HG02973 (cell line): Measurements from ENCODE around the gene CIAO3.
A peak's percentile ranks its signal among the peaks of the same experiment; 100 is the strongest.
"Not testable (repeated sequence)": the region's sequence is repeated elsewhere in the genome, so short reads cannot be mapped to it uniquely, and the experiment has no call there.

Experiments used
- ATAC-seq: cut with Tn5 transposase; IDR thresholded peaks from one replicate; pipeline ENCODE4 v1.9.1; 2021; ENCODE audit warnings: moderate library complexity; ENCODE audit not compliant: unreplicated experiment

Gene CIAO3

DNA sequence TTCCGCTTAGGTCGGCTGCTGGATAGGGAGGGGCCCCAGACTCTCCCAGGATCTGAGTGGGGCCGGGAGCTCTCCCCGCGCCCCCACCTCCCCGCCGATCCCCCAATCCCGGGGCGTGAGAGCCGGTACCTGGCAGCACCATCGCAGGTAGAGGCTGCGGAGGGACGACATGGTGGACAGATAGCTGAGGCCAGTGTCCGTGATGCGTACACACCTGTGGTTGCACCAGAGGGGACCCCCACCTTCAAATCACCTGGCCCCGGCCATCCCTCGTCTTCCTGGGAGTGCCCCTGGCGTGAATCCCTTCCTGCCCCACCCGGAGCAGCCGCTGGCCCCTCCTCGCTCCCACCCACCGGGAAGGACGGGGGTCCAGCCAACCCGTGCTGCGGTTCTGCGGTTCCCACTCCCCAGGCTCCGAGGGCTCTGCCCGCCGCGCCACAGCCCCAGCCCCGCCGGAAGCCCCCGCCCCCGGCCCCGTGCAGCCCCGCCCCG lies 45.9 kb downstream of the CIAO3 start:
- ATAC-seq, result no peak

DNA sequence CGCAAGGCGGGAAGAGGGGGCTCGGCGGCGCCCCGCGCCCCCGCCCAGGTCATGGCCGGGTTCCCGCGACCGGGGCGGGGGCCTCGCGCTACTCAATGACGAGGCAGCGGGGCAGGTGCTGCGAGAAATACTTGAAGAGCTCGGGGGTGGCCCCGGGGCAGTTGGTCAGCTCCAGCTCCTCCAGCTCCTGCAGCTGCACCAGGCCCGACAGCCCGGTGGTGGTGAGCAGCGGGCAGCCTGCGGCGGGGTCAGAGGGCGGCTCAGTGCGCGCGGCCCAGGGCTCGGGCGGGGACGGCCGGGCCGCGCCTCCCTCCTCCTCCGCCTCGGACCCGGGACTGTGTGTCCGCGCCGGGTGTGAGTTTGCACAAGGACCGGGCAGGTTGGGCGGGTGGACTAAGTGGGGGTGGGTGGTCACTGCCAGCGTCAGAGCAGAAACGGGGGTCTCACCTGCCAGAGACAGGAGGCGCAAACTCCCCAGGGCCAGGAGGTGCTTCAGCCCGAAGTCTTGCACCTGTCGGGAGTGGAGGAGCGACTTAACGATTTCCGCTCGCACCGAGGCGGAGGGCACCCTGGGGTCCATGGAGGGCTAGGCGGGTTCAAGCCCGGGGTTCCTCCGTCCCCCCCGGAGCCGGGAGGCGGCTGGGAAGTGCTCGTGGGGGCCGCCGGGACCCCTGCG lies 46.5 kb downstream of the CIAO3 start:
- no peak for ATAC-seq

DNA sequence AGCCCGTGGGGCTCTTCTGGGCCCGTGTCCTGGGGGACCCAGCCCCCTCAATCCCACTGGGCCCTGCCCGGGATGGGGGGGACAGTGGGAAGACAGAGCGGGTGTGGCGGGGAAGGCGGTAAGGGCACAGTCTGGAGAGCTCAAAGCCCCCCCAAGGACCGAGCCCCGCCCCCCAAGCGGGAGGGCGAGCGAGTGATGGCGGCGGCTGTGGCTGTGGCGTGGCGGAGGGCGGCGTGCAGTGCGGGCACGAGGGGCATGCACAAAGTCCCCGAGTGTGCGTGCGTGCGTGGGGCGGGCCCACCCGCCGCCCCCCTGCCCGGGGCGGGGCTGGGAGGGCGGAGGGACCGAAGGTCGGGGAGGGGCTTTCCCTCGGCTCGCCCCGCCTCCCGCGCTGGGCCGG lies 47.0 kb downstream of the CIAO3 start:
- no peak for ATAC-seq

DNA sequence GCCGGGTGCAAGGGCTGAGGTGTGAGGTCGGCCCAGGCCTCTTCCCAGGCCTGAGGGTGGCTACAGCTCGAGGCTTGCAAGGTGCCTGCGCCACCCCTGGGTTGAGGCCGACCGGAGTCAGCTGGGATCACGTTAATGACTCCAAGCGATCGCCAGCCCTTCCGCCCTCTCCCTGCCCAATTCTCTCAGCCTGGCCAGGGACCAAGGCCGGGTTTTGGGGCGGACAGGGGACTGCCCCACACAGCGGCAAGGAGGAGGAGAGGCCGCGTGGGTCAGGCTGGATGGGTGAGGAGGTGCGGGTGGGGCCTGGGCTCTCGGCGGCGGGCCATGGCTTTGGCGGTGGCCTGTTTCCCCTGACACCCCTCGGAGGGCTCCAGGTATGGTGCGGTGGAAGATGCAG lies 47.4 kb downstream of the CIAO3 start:
- ATAC-seq, result no peak

DNA sequence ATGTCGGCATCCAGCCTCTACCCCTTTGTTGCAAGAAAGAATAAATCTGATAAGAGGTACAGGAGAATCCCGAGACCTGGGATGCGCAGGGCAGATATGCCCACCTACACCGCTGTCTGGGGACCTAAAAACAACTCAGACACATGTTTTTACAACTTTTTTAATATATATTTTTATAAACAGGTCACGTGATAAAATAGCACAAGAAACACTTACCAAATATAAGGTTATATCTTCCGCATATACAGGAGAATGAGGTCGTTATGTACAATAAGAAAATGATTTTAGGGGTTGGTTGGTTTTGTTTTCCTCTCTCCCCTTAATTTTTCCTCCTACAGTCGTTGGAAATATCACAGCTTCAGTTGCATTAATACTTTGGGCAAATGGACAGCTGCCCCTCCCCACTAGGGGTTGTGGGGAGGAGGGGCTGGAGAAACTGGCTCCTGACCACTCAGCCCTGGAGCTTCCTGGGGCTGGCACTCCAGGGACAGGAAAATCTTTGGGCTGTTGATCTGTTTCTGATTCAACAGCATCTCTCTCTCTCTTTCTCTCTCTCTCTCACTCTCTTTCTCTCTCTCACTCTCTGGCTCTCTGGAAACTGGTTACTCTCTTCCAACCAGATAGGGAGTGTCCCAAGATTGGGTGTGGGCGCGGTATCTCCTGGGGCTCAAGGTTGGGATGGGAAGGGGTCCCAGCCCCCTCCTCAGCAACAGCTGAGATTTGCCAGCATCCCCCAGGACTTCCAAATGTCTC lies 48.3 kb downstream of the CIAO3 start:
- no peak for ATAC-seq

DNA sequence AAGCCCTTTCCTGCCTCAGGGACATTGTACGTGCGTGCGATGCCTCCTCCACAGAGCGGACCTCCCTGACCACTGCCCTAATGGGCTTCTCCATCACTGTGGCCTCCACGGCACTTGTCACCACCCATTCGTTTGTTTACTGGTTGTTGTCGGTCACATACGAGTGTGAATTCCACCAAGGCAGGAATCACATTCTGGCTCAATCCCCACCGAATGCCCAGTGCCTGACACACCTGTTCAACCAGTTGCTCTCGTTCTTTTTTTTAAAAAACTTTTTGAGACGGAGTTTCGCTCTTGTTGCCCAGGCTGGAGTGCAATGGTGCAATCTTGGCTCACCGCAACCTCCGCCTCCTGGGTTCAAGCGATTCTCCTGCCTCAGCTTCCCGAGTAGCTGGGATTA lies 49.6 kb downstream of the CIAO3 start:
- not testable (repeated sequence) for ATAC-seq

DNA sequence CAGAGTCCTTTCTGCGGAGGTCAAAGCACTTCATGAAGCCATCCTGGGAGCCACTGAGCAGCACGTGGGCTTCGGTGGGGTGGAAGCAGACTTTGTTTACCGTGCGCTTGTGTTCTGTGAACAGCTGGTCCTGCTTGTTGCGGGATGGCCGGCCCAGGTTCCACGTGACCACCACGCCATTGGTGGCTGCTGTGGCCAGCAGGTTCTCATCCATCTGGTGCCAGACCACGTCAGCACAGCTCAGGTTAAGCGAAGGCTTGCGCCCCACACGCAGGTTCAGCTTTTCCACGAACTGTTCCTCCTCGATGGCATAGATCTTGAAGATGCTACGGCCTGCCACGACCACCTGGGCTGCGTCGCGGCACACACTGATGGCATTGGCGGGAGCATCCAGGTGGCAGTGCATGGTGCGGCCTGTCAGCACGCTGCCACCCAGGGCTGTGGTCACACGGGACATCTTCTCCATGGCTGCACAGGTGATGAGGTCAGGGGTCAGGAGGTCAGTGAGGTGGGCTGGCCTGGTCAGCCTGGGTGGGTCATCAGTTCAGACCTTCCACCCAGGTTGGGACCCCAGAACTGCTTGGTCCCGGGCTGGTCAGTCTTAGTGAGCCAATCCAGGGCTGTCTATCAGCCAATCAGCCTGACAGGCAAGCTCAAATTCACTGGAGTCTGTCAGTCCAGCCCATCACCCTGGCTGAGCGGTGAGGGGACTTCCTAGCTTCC lies 51.5 kb downstream of the CIAO3 start:
- no peak for ATAC-seq

DNA sequence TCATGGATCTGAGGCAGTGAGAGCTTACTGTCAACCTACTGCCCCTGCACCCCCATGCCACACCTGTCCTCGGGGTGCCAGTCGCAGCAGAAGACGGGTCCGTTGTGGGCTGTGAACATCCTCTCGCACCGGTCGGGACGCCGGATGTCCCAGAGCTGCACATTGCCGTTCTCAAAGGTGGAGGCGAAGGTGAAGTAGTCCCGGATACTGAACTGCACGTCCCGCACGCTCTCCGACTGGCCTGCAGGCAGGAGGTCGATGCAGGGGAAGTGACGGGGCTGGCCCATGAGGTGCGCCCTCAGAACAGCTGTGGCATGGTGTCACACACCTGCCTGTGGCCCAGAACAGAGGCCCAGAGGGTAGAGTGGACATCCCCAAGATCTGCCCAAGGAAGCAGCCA lies 53.3 kb downstream of the CIAO3 start:
- no peak for ATAC-seq

DNA sequence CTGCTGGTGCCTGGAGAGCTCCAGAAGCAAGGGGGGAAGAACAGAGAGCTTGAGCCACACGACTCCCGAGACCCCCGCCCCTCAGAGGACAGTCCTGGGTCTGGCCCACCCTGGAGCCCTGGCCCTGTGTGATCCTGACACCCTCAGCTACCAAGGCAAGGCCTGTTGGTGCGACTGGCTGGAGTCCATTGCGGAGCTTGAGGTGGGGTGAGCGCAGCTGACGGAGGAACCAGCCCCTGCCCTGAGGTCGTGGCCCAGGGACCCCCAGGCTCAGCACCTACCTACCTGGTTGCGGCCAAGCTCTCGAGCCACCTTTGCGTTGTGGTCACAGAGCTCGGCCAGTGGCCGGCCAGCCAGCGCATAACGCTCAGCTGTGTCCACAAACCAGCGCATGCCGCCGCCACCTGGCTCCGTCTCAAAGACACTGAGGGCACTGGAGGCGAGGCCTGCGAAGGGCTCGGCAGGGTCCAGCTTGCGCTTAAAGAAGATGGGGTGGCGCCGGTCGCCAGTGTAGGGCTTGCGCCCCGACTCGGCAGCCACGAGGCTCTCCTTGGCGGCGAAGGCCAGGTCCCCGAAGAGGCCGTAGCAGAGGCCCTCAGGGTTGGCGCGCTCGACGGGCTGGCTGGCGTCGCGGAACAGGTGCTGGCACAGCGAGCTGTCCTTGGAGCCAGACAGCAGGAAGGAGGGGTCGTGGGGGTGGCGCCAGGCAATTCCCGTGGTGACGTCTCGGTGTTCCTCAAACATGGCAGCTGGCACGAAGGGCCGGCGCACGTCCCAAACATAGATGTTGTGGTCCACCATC lies 54.1 kb downstream of the CIAO3 start:
- no peak for ATAC-seq

DNA sequence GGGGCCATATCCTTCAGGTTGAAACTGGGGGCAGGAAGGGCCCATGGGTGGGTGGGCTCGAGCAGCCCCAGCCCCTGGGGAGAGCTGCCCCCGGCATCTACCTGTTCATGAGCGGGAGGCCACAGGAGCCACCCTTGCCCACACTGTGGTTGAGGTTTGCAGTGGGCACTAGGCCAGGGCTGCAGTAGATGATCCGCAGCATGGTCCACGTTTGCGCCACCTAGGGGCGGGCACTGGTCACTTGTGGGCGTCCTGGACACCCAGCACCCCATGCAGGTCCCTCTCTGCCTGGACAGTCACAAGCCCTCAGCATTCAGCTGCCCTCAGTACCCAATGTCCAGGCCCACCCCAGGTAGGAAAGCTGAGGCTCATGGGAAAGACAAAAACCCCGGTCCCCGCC lies 54.8 kb downstream of the CIAO3 start:
- ATAC-seq, result no peak

DNA sequence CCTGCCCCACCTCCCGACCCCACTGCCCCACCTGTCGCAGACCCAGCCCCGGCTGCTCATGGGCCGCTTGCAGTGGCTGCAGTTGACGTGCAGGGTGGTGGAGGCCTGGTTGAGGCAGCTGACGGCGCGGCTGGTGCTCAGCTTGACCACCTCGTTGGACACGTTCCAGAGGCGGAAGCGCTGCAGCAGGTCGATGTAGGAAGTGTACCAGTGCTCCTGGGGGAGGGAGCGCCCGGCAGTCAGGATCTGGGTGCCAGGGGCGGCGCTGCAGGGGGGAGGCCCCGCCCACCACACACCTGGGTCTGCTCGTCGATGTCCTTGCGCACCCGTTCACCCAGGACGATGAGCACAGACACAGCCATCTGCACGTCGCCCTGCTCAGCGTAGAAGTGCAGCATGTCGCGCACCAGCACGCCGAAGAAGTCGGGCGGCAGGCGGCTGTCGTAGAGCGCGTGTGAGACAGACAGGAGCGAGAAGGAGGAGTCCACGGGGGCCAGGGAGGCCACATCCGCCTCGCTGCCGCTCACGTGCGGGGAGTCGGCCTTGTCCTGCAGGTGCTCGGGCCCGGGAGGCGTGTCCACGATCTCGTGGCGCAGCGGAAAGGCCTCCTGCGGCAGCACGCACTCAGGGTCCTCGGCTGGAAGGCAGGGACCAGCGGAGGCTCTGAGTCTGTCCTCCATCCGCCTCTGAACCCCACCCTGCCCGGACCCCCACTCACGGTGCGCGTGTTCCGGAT lies 55.7 kb downstream of the CIAO3 start:
- ATAC-seq, result no peak

DNA sequence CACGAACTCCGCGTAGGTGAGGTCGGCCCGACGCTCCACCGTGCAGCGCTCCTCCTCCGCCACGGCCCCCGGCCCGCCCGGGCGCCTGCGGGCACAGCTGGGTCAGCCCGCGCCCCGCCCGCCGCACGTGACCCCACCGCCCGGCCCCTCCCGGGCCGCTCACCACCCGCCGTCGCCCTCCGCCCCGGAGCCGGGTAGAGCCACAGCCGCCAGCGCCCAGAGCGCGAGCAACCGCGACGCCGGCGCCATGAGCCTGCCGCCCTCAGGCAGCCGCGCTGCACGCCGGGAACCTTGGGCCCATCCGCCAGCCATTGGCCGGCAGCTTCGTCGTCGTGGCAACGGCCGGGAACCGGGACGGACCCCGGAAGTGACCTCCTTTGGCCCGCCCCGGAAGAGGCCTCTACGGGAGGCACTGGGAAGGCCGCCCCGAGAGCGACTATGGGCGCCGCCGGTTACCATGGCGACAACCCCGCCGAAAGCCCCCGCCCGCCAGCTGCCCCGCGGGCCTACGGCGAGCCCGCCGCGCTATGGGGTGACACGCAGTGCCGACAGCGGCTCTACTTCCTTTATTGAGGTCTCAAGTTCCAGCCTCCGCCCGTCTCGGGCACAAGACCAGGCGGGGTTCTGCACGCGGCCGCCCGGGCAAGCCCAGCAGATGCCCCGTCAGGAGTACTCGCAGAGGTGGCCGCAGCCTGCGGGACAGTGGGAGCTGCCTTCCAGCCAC lies 56.6 kb downstream of the CIAO3 start, which contains the start of gene JMJD8:
JMJD8 (minus strand) TSS at position 264 of the 724 bp plus-strand sequence; CDS start at position 249, 15 bp downstream.
- peak; percentile 56 for ATAC-seq

DNA sequence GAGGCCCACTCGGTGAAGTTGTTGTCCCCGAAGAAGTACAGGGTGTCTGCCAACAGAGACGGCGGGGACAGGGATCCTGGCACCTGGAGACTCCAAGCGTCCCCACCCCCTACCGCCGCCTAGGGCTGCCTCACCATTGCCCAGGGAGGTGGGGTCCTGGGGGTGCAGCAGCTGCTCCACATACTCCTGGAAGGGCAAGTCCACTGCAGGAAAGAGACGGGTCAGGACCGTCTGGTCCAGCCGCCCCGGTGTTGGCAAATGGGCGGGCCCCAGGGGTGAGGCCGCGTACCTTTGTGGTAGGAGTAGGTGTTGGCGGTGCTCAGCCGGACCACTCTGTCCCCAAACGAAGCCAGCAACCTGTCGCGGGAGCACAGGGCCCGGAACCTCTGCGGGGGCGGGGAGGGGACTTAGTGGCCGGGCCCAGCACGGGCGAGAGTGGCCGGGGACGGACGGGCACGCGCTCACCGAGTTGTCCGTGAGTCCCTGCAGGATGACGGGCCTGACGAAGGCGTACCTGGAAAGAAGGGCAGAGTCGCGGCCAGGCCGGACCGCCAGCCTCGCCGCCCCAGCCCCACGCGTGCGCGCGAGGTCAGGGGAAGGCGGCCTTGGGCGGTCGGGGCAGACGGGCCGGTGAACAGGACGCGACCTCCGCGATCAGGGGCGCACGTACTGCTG lies 57.3 kb downstream of the CIAO3 start:
- ATAC-seq, result no peak

DNA sequence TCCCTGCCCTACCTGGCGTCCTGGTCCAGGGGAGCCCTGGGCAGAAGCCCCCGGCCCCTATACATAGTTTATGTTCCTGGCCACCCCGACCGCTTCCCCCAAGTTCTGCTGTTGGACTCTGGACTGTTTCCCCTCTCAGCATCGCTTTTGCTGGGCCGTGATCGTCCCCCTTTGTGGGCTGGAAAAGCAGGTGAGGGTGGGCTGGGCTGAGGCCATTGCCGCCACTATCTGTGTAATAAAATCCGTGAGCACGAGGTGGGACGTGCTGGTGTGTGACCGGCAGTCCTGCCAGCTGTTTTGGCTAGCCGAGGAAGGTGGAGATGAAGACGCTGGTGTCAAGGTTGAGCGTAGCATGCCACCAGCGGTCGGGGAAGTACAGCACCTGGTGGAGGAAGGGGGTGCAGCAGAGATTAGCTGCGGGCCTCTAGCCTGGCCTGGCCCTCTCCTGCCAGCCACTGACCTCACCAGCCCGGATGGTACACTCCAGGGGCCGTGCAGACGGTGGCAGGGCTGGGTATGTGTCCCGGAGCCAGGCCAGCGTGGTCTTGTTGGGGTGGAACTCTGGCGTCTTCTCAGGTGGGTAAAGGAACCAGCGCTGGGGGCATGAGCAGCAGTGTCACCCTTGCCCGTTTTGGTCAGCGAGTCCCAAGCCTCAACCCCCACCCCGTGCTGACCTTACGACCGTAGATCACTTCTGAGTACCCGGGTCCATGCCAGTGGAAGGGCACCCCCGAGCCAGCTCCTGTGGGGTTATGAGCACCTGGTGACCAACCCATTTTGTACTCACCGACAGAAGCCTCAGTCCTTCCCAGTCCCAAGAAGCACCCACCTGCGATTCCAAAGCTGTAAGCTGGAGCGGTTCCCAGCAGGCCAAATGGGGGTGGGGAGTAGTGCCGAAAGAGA lies 58.1 kb downstream of the CIAO3 start:
- ATAC-seq, result no peak

DNA sequence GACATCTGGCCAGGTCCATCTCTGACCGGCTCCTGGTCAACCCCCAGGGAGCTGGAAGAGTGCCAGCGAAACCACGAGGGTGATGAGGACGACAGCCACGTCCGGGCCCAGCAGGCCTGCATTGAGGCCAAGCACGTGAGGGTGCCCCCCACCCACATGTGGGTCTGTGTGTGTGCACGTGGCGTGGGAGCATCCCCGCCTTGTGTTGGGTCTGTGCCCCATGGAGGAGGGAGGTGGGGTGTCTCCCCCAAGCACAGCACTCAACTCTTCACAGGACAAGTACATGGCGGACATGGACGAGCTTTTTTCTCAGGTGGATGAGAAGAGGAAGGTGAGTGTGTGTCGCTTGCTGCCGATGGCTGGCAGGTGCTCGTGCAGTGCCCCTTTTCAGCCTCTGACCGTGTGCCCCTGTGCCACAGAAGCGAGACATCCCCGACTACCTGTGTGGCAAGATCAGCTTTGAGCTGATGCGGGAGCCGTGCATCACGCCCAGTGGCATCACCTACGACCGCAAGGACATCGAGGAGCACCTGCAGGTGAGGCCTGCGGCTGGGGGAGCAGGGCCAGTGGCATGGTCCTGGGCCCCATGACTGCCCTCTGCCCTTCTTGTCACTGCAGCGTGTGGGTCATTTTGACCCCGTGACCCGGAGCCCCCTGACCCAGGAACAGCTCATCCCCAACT lies 58.9 kb downstream of the CIAO3 start:
- ATAC-seq, result no peak

DNA sequence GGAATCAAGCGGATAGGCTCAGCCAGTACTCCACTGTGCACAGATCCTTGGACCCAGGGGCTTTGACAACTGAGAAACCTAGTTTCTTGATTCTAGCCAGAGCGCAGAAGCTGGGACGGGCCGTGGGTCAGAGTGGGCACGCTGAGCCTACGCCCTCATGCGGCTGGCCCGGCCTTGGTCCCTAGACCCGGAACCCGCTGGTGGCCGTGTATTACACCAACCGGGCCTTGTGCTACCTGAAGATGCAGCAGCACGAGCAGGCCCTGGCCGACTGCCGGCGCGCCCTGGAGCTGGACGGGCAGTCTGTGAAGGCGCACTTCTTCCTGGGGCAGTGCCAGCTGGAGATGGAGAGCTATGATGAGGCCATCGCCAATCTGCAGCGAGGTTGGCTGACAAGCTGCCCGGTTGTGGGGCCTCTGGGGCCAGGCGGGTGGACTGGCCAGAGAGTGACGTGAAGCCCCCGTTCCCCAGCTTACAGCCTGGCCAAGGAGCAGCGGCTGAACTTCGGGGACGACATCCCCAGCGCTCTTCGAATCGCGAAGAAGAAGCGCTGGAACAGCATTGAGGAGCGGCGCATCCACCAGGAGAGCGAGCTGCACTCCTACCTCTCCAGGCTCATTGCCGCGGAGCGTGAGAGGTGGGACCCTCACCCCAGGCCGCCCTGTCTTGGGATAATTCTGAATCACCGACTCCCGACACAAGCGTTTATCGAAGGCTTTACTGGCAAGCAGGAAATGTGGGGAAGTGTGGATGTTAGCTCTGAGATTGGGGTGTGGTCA lies 59.6 kb downstream of the CIAO3 start:
- no peak for ATAC-seq

DNA sequence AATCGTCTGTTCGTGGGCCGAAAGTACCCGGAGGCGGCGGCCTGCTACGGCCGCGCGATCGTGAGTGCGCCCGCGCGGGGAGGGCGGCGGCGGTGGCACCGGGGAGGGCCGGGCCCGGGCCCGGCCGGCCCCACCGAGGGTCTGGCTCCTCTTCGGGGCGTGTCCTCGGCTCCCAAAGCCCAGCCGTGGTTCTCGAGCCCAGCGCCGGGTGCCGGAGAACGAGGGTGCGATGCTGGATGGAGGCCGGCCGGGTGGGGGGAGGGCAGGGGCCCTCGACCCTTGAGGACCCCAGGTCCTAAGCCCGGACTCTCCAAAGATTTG lies 60.2 kb downstream of the CIAO3 start:
- ATAC-seq, result no peak
